ENCODE data around the gene AP3D1.

The AP3D1 gene

GRCh38 chr19:2148482-2149135 is 2.8 kb downstream of the AP3D1 start:
- Histone ChIP-seq H3K4me1 (peaks cover 0 to 61% (median 36%) of the 10 kb centered on the region in 4 donors), H3K27me3 (no peaks in the 10 kb centered on the region), H3K27ac (no peak overlapping the region), H3K4me3 (no peak overlapping the region), H3K36me3 (peaks cover 0 to 17% (median 5%) of the 10 kb centered on the region in 3 donors), H3K9me3 (no peaks in the 10 kb centered on the region)
- no peak for TF ChIP-seq CTCF (IDR thresholded peaks at IDR 0.05)
- intact Hi-C loops (cut with DNase I; ENCODE audit: low total_unique reads) = loop anchor here (5.0 kb wide), 1 partner anchor 36 kb away; no protein-coding TSS in a partner anchor
- DNase-seq = no peak

- H3K4me1 ChIP-seq = peaks cover 0 to 56% (median 33%) of the 10 kb centered on the region in 4 donors
- no peak overlapping the region for H3K27ac ChIP-seq
- DNase-seq = no peak
- intact Hi-C loops (cut with DNase I; ENCODE audit: low total_unique reads) = loop anchor here (5.0 kb wide), 1 partner anchor 34 kb away; no protein-coding TSS in a partner anchor
- H3K27me3 ChIP-seq = no peaks in the 10 kb centered on the region
- no peak overlapping the region for H3K4me3 ChIP-seq
- no peaks in the 10 kb centered on the region for H3K9me3 ChIP-seq
- H3K36me3 ChIP-seq = peaks cover 0 to 17% (median 5%) of the 10 kb centered on the region in 3 donors
- no peak for TF ChIP-seq CTCF (IDR thresholded peaks at IDR 0.05)
Measured at GRCh38 chr19:2145831-2146241, 5.5 kb downstream of the AP3D1 start.

- no peak overlapping the region for H3K27ac ChIP-seq
- TF ChIP-seq CTCF (IDR thresholded peaks at IDR 0.05) = no peak
- no peak overlapping the region for H3K4me3 ChIP-seq
- intact Hi-C loops (cut with DNase I; ENCODE audit: low total_unique reads) = no loop called here
- no peak for DNase-seq
- no peaks in the 10 kb centered on the region for H3K9me3 ChIP-seq
- peaks cover 11 to 32% (median 17%) of the 10 kb centered on the region in 3 donors for H3K36me3 ChIP-seq
- no peaks in the 10 kb centered on the region for H3K27me3 ChIP-seq
- peaks cover 0 to 48% (median 17%) of the 10 kb centered on the region in 4 donors for H3K4me1 ChIP-seq
Measured at GRCh38 chr19:2144190-2144589, 7.2 kb downstream of the AP3D1 start.

- no peak for DNase-seq
- TF ChIP-seq CTCF (IDR thresholded peaks at IDR 0.05) = no peak
- intact Hi-C loops (cut with DNase I; ENCODE audit: low total_unique reads) = no loop called here
- Histone ChIP-seq H3K4me1 (peaks cover 0 to 35% (median 13%) of the 10 kb centered on the region in 4 donors), H3K27ac (no peak overlapping the region), H3K27me3 (no peaks in the 10 kb centered on the region), H3K9me3 (no peaks in the 10 kb centered on the region), H3K36me3 (peaks cover 22 to 48% (median 31%) of the 10 kb centered on the region in 3 donors), H3K4me3 (no peak overlapping the region)
Measured at GRCh38 chr19:2142173-2142829, 9.1 kb downstream of the AP3D1 start.

- no peak for TF ChIP-seq CTCF (IDR thresholded peaks at IDR 0.05)
- no peak overlapping the region for H3K27ac ChIP-seq
- H3K4me1 ChIP-seq = peaks cover 0 to 17% (median 5%) of the 10 kb centered on the region in 4 donors
- H3K36me3 ChIP-seq = peaks cover 38 to 56% (median 51%) of the 10 kb centered on the region in 3 donors
- intact Hi-C loops (cut with DNase I; ENCODE audit: low total_unique reads) = no loop called here
- no peaks in the 10 kb centered on the region for H3K9me3 ChIP-seq
- no peaks in the 10 kb centered on the region for H3K27me3 ChIP-seq
- H3K4me3 ChIP-seq = no peak overlapping the region
- DNase-seq = no peak
Measured at GRCh38 chr19:2140138-2140569, 11.2 kb downstream of the AP3D1 start.

Measured in tibial artery (tissue), 4 donors.